Measurements from ENCODE around the gene LMAN1L.

LMAN1L gene

GRCh38 chr15:74812533-74812932 is at the start of gene LMAN1L:
LMAN1L (plus strand) TSS chr15:74812835; CDS start chr15:74812855, 20 bp downstream.
- in situ Hi-C loops (cut with MboI; ENCODE audit: low sequenced_read_pairs) = no loop called here

DNA sequence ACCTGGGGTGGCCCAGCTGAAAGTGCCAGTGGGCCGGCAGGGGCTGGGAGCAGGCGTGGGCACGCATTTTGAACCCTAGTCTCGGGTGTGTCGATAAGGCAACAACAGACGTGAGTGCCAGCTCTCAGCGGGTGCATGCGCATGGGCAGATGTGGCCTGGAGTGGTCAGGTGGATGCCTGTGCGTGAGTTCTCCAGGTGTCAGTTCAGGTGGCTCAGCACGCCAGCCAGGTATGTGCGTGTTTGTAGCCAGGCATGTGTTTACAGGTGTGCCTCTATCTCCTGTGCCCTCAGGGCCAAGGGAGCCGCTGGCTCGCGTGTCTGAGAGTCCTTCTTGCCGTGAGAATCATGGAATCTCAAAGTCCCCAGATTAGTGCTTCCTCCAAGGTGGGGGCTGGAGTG is 49.2 kb upstream of the LMAN1L start:
- in situ Hi-C loops (cut with MboI; ENCODE audit: low sequenced_read_pairs) = loop anchor here (25.0 kb wide), 1 partner anchor 126 kb away; no protein-coding TSS in a partner anchor

GRCh38 chr15:74767167-74768098 is 45.2 kb upstream of the LMAN1L start:
- in situ Hi-C loops (cut with MboI; ENCODE audit: low sequenced_read_pairs) = loop anchor here (25.0 kb wide), 1 partner anchor 130 kb away; no protein-coding TSS in a partner anchor

- in situ Hi-C loops (cut with MboI; ENCODE audit: low sequenced_read_pairs) = loop anchor here (25.0 kb wide), 1 partner anchor 131 kb away; no protein-coding TSS in a partner anchor
Measured at GRCh38 chr15:74768099-74768770, 44.4 kb upstream of the LMAN1L start.

GRCh38 chr15:74768771-74769342 is 43.8 kb upstream of the LMAN1L start:
- in situ Hi-C loops (cut with MboI; ENCODE audit: low sequenced_read_pairs) = loop anchor here (25.0 kb wide), 1 partner anchor 132 kb away; no protein-coding TSS in a partner anchor

- in situ Hi-C loops (cut with MboI; ENCODE audit: low sequenced_read_pairs) = loop anchor here (25.0 kb wide), 1 partner anchor 132 kb away; no protein-coding TSS in a partner anchor
Measured at GRCh38 chr15:74769463-74770025, 43.1 kb upstream of the LMAN1L start.

DNA sequence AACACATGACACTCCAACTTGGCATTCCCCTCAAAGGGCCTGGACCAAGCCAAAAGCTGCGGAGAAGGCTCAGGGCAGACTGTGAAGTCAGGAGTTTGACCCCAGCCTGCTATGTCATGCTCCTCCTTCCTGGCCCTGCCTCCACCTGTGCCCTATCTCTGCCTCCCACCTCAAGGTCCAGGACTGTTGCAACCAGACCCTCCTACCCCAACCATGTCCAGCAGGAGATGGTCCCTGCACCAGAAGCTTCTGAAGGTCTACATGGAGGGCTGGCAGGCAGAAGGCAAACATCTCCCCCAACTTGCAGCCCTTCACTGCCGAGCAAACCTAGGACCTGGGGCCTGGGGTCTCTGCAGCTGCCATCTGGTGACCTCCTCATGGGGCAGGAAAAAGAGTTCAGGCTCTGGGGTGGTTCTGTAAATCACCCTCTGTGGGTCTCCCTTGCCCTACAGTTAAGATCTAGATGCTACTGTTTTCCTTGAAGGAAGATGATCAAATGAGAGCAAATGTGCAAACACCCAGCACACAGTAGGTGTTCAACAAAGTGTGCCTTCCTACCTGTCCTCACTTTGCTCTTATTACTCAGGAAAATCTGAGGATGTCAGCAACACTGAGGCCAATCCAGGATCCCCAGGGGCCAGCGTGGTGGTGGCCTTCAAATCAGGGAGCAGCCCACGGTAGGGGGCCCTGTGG is 42.3 kb upstream of the LMAN1L start:
- in situ Hi-C loops (cut with MboI; ENCODE audit: low sequenced_read_pairs) = loop anchor here (25.0 kb wide), 1 partner anchor 133 kb away; no protein-coding TSS in a partner anchor

- in situ Hi-C loops (cut with MboI; ENCODE audit: low sequenced_read_pairs) = loop anchor here (25.0 kb wide), 1 partner anchor 136 kb away; no protein-coding TSS in a partner anchor
Measured at GRCh38 chr15:74773329-74773728, 39.3 kb upstream of the LMAN1L start.

DNA sequence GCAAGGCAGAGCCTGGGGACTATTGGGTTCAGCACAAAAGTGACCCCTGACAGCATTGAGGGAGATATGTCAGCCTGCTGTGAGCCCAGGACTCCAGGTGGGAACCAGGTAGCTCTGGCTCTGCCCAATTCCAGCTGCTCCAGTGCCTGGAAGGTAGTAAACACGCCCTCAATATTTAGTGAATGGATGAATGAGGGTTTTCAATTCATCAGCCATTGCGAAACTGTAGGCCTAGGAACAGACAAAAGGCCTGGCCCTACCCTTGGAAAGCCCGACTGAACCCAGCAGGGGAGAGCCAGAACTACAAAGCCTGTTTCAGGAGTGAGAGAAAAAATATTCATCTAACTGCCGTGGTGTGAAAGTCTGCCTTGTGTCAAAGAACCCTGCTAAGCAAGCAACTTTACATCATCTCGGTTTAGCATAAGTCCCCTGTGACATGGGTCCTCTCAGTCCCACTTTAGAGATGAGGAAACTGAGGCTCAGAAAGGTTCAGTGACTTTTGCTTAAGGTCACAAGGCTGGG is 38.8 kb upstream of the LMAN1L start:
- in situ Hi-C loops (cut with MboI; ENCODE audit: low sequenced_read_pairs) = loop anchor here (25.0 kb wide), 1 partner anchor 136 kb away; no protein-coding TSS in a partner anchor

DNA sequence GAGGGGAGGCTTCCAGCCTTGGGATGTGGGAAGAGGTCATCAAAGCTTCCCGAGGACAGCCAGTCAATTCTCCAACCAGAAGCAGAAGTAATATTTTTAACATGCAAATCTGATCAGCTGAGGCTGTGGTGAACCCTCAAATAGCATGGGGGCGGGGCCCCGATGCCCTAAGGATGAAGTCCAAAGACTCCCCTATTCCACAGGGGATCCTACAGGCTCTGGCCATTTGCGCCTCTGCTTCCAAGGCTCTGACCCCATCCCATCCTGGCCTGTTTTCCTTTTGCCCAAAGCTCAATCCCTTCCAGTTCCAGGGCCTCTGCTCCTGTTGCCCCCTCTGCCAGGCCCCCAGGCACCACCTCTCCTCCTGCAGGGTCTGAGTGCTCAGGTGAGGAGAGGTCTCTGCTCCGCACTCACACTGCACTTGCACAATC is 37.5 kb upstream of the LMAN1L start:
- in situ Hi-C loops (cut with MboI; ENCODE audit: low sequenced_read_pairs) = no loop called here

- in situ Hi-C loops (cut with MboI; ENCODE audit: low sequenced_read_pairs) = no loop called here
Measured at GRCh38 chr15:74775894-74776293, 36.7 kb upstream of the LMAN1L start.

DNA sequence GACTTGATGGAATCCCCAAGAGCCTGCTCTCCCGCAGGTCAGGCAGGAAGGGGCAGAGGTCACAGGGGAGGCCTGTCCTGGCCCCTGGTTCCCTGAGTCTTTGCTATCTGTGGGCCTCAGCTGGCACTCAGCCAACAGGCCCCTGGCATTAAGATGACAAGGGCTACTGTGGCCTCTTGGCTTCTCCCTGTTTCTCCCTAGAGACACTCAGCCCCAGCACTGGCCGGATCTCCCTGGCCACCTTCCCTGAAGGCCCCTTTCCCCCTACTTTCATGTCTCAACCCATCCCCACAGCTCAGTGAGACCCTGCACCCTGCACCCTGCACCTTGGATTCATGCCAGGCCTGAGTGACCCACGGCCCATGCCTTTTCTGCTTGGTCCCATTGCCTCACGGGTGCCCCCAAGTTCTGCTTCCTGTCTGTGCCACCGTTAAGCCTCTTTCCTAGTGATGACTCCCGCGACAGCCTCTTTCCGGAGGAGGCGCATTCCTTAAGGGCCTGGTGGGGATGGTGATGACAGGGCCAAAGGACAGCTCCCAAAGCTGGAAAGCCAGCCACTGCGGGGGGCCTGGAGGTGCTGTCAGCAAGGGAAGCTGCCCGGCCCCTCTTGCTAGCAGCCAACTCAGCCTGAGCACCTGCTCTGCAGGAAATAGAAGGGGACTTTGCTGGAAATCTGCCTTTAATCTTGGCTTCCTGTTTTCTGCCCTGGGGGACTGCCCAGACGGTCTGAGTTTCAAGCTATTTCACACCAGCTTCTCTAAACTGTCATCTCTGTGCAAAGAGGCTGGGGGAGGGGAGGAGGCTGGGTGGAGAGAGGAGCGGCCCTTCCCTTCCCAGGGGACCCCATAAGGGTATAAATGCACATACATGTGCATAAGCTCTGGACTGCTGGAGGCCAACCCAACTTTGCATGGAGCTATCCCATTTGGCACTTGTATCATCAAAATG is 35.5 kb upstream of the LMAN1L start:
- in situ Hi-C loops (cut with MboI; ENCODE audit: low sequenced_read_pairs) = no loop called here

DNA sequence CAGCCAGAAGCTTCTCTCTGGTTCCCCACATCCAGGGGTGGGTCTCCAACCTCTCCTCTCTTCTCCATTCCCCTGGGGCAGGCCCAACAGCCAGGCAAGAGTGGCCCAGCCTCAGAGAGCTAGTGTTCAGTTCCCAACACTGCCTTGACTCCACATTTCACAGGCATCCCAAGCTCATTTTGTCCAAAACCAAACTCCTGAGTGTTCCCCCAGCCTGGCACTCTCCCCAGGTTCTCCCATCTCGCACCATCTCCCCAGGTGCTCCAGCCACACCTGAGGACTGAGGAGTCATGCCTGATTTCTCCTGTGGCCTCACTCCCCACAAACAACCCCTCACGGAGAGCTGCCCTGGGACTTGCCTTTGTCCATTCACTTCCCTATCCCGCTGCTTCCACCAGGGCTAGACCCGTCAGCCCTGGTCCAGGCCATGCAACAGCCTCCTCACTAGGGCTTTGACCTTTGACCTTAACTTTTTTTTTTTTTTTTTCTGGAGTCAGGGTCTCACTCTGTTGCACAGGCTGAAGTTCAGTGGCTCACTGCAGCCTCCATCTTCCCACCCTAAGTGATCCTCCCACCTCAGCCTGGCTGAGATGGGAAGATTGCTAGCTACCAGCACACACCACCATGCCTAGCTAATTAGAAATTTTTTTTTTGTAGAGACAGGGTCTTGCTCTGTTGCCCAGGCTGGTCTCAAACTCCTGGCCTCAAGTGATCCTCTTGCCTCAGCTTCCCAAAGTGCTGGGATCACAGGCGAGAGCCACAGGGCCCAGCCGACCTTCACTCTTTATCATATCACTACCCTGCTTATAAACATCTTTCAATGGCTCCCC is 34.7 kb upstream of the LMAN1L start:
- in situ Hi-C loops (cut with MboI; ENCODE audit: low sequenced_read_pairs) = no loop called here

GRCh38 chr15:74778599-74778970 is 34.0 kb upstream of the LMAN1L start:
- in situ Hi-C loops (cut with MboI; ENCODE audit: low sequenced_read_pairs) = no loop called here

DNA sequence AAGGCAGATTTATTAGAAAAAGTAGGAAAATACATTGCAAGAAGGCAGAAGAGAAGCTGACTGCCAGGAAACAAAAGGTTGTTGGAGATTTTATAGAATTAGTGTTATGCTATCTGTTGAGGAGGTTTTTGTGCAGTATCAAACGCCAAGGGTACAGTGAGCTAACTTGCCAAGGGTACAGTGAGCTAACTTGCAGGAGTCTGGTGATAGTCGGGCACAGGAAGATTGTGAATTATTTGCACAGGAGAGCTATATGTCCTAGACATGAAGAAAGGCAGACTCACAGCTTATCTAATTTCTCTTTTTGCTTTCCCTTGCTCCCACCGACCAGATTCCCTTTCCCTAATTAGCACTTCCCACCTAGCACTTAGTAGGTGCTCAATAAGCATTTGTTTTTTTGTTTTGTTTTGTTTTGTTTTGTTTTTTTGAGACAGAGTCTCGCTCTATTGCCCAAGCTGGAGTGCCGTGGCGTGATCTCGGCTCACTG is 33.4 kb upstream of the LMAN1L start:
- in situ Hi-C loops (cut with MboI; ENCODE audit: low sequenced_read_pairs) = no loop called here

GRCh38 chr15:74780523-74781430 is 31.9 kb upstream of the LMAN1L start:
- in situ Hi-C loops (cut with MboI; ENCODE audit: low sequenced_read_pairs) = no loop called here
